ENCODE results near the gene P2RX7. TPM values are rescaled to one million over a fixed set of nuclear protein-coding genes. Genes with fewer than 3 reads are reported as not detected.
"Not testable (repeated sequence)": the region's sequence is repeated elsewhere in the genome, so short reads cannot be mapped to it uniquely, and the experiment has no call there.

P2RX7 gene
- total and polyA plus RNA-seq, 4 experiments from 2014 or later, result 3.8 to 8.6 (median 7.1) TPM

GRCh38 chr12:121219353-121219986, 86.8 kb downstream of the P2RX7 start:
- Mint-ChIP-seq H3K27ac (peak overlapping the region in 4 of 7 donors; percentile 4 to 63 (median 44)), H3K4me3 (no peak overlapping the region), H3K27me3 (no peaks in the 10 kb centered on the region), H3K9me3 (no peaks in the 10 kb centered on the region), H3K36me3 (peaks cover 18 to 48% of the 10 kb centered on the region in 2 donors), H3K4me1 (peaks cover 22 to 46% (median 37%) of the 10 kb centered on the region in 4 donors)
- ChIA-PET CTCF (ENCODE audit: partially characterized antibody) (interaction anchor here (1.4 kb wide), 1 partner anchor 11 kb away, joined by 3 read pairs; no protein-coding TSS in a partner anchor), POLR2A (ENCODE audit: partially characterized antibody) (interaction anchor here (1.8 kb wide), 1 partner anchor 10 kb away, joined by 4 read pairs; the partner anchor contains the start of gene P2RX4)
- Histone ChIP-seq H3K4me3 (ENCODE audit: low read length in 2 of 2) (no peak overlapping the region), H3K36me3 (ENCODE audit: insufficient read depth, low read length) (peaks cover 13% of the 10 kb centered on the region), H3K9me3 (ENCODE audit: control insufficient read depth in 1 of 2, low read length in 2 of 2) (no peaks in the 10 kb centered on the region), H3K4me1 (ENCODE audit: insufficient read depth, low read length) (peaks cover 34% of the 10 kb centered on the region), H3K27ac (ENCODE audit: low read depth, low read length) (no peak overlapping the region), H3K27me3 (ENCODE audit: insufficient read depth, low read length) (no peaks in the 10 kb centered on the region)
- no peak for DNase-seq
- intact Hi-C loops (cut with micrococcal nuclease), result no loop called here

GRCh38 chr12:121222847-121223246, 90.2 kb downstream of the P2RX7 start:
- Mint-ChIP-seq H3K27me3 (no peaks in the 10 kb centered on the region), H3K9me3 (no peaks in the 10 kb centered on the region), H3K4me1 (peaks cover 32 to 61% (median 44%) of the 10 kb centered on the region in 4 donors), H3K4me3 (peak overlapping the region in 5 of 8 donors; percentile 23 to 84 (median 71)), H3K36me3 (peaks cover 17 to 39% of the 10 kb centered on the region in 2 donors), H3K27ac (peak overlapping the region; percentile 86 to 97 (median 95))
- DNase-seq, result peak in 1 of 5 donors; percentile 21
- no peaks in the 10 kb centered on the region for H3K27me3 ChIP-seq (ENCODE audit: insufficient read depth, low read length)
- no peaks in the 10 kb centered on the region for H3K9me3 ChIP-seq (ENCODE audit: control insufficient read depth in 1 of 2, low read length in 2 of 2)
- H3K4me3 ChIP-seq (ENCODE audit: low read length in 2 of 2), result no peak overlapping the region
- peak overlapping the region; percentile 47 for H3K27ac ChIP-seq (ENCODE audit: low read depth, low read length)
- CTCF ChIA-PET (ENCODE audit: partially characterized antibody), result interaction anchor here (1.0 to 3.2 kb wide), 4 partner anchors 9 to 163 kb away, joined by 3 to 16 read pairs (median 3); no protein-coding TSS in a partner anchor
- peaks cover 2% of the 10 kb centered on the region for H3K36me3 ChIP-seq (ENCODE audit: insufficient read depth, low read length)
- peaks cover 51% of the 10 kb centered on the region for H3K4me1 ChIP-seq (ENCODE audit: insufficient read depth, low read length)
- POLR2A ChIA-PET (ENCODE audit: partially characterized antibody), result interaction anchor here (1.0 to 4.7 kb wide), 4 partner anchors 10 to 189 kb away, joined by 5 to 113 read pairs (median 47); partner anchors contain the start of genes P2RX4 and P2RX7
- intact Hi-C loops (cut with micrococcal nuclease), result loop anchor here (1.0 to 2.0 kb wide), 3 partner anchors 94 to 162 kb away; no protein-coding TSS in a partner anchor

- peak overlapping the region in 7 of 8 donors; percentile 19 to 84 (median 72) for H3K4me3 Mint-ChIP-seq
- no peaks in the 10 kb centered on the region for H3K27me3 Mint-ChIP-seq
- peak; percentile 34 to 64 (median 53) for DNase-seq
- intact Hi-C loops (cut with micrococcal nuclease), result loop anchor here (1.0 to 2.0 kb wide), 4 partner anchors 17 to 163 kb away; no protein-coding TSS in a partner anchor
- peaks cover 32 to 61% (median 44%) of the 10 kb centered on the region in 4 donors for H3K4me1 Mint-ChIP-seq
- Histone ChIP-seq H3K4me1 (ENCODE audit: insufficient read depth, low read length) (peaks cover 52% of the 10 kb centered on the region), H3K27me3 (ENCODE audit: insufficient read depth, low read length) (no peaks in the 10 kb centered on the region), H3K27ac (ENCODE audit: low read depth, low read length) (peak overlapping the region; percentile 47), H3K9me3 (ENCODE audit: control insufficient read depth in 1 of 2, low read length in 2 of 2) (no peaks in the 10 kb centered on the region), H3K36me3 (ENCODE audit: insufficient read depth, low read length) (peaks cover 2% of the 10 kb centered on the region), H3K4me3 (ENCODE audit: low read length in 2 of 2) (peak overlapping the region in 1 of 2 donors; percentile 0)
- H3K27ac Mint-ChIP-seq, result peak overlapping the region; percentile 86 to 97 (median 95)
- H3K36me3 Mint-ChIP-seq, result peaks cover 17 to 34% of the 10 kb centered on the region in 2 donors
- ChIA-PET CTCF (ENCODE audit: partially characterized antibody) (interaction anchor here (0.9 to 3.2 kb wide), 12 partner anchors 8 to 642 kb away, joined by 3 to 26 read pairs (median 4); partner anchors contain the start of gene POP5), POLR2A (ENCODE audit: partially characterized antibody) (interaction anchor here (0.8 to 4.7 kb wide), 16 partner anchors 10 to 578 kb away, joined by 3 to 113 read pairs (median 4); partner anchors contain the start of genes CAMKK2, P2RX4 and P2RX7)
- no peaks in the 10 kb centered on the region for H3K9me3 Mint-ChIP-seq
These were observed 90.9 kb downstream of the P2RX7 start for GRCh38 chr12:121223292-121224285.

- Histone ChIP-seq H3K27ac (ENCODE audit: low read depth, low read length) (peak overlapping the region; percentile 54), H3K4me3 (ENCODE audit: low read length in 2 of 2) (no peak overlapping the region), H3K36me3 (ENCODE audit: insufficient read depth, low read length) (peaks cover 7% of the 10 kb centered on the region), H3K27me3 (ENCODE audit: insufficient read depth, low read length) (no peaks in the 10 kb centered on the region), H3K9me3 (ENCODE audit: control insufficient read depth in 1 of 2, low read length in 2 of 2) (no peaks in the 10 kb centered on the region), H3K4me1 (ENCODE audit: insufficient read depth, low read length) (peaks cover 55% of the 10 kb centered on the region)
- no peaks in the 10 kb centered on the region for H3K27me3 Mint-ChIP-seq
- H3K4me3 Mint-ChIP-seq, result peak overlapping the region; percentile 68 to 89 (median 78)
- POLR2A ChIA-PET (ENCODE audit: partially characterized antibody), result interaction anchor here (0.6 to 4.7 kb wide), 18 partner anchors 9 to 577 kb away, joined by 3 to 113 read pairs (median 4); partner anchors contain the start of genes CAMKK2, P2RX4, P2RX7 and RNF34
- peak overlapping the region; percentile 86 to 97 (median 94) for H3K27ac Mint-ChIP-seq
- DNase-seq, result peak; percentile 58 to 74 (median 67)
- H3K36me3 Mint-ChIP-seq, result peaks cover 16 to 36% of the 10 kb centered on the region in 2 donors
- peaks cover 30 to 63% (median 45%) of the 10 kb centered on the region in 4 donors for H3K4me1 Mint-ChIP-seq
- intact Hi-C loops (cut with micrococcal nuclease), result loop anchor here (1.0 kb wide), 1 partner anchor 16 kb away; no protein-coding TSS in a partner anchor
- CTCF ChIA-PET (ENCODE audit: partially characterized antibody), result interaction anchor here (0.6 to 3.2 kb wide), 10 partner anchors 9 to 643 kb away, joined by 3 to 26 read pairs (median 6); partner anchors contain the start of gene POP5
- H3K9me3 Mint-ChIP-seq, result no peaks in the 10 kb centered on the region
These were observed 91.9 kb downstream of the P2RX7 start for GRCh38 chr12:121224591-121224990.

GRCh38 chr12:121226399-121226798, 93.7 kb downstream of the P2RX7 start:
- Histone ChIP-seq H3K4me1 (ENCODE audit: insufficient read depth, low read length) (peaks cover 65% of the 10 kb centered on the region), H3K27ac (ENCODE audit: low read depth, low read length) (no peak overlapping the region), H3K27me3 (ENCODE audit: insufficient read depth, low read length) (no peaks in the 10 kb centered on the region), H3K36me3 (ENCODE audit: insufficient read depth, low read length) (peaks cover 10% of the 10 kb centered on the region), H3K9me3 (ENCODE audit: control insufficient read depth in 1 of 2, low read length in 2 of 2) (no peaks in the 10 kb centered on the region), H3K4me3 (ENCODE audit: low read length in 2 of 2) (no peak overlapping the region)
- peak overlapping the region in 5 of 8 donors; percentile 5 to 46 (median 17) for H3K4me3 Mint-ChIP-seq
- no peaks in the 10 kb centered on the region for H3K27me3 Mint-ChIP-seq
- intact Hi-C loops (cut with micrococcal nuclease), result no loop called here
- H3K36me3 Mint-ChIP-seq, result peaks cover 17 to 42% of the 10 kb centered on the region in 2 donors
- H3K27ac Mint-ChIP-seq, result peak overlapping the region; percentile 57 to 88 (median 81)
- CTCF ChIA-PET (ENCODE audit: partially characterized antibody), result interaction anchor here (1.3 to 1.6 kb wide), 3 partner anchors 18 to 568 kb away, joined by 3 to 4 read pairs (median 3); no protein-coding TSS in a partner anchor
- no peaks in the 10 kb centered on the region for H3K9me3 Mint-ChIP-seq
- POLR2A ChIA-PET (ENCODE audit: partially characterized antibody), result no interaction called here
- DNase-seq, result no peak
- H3K4me1 Mint-ChIP-seq, result peaks cover 34 to 67% (median 51%) of the 10 kb centered on the region in 4 donors

GRCh38 chr12:121226871-121227270, 94.2 kb downstream of the P2RX7 start:
- H3K27ac ChIP-seq (ENCODE audit: low read depth, low read length); H3K36me3 ChIP-seq (ENCODE audit: insufficient read depth, low read length); H3K9me3 Mint-ChIP-seq; H3K4me3 Mint-ChIP-seq; H3K4me3 ChIP-seq (ENCODE audit: low read length in 2 of 2); H3K27me3 Mint-ChIP-seq; H3K27me3 ChIP-seq (ENCODE audit: insufficient read depth, low read length); intact Hi-C loops (cut with micrococcal nuclease); H3K9me3 ChIP-seq (ENCODE audit: control insufficient read depth in 1 of 2, low read length in 2 of 2); DNase-seq: not testable (repeated sequence)
- ChIA-PET CTCF (ENCODE audit: partially characterized antibody) (interaction anchor here (1.4 to 5.2 kb wide), 3 partner anchors 12 to 567 kb away, joined by 3 to 57 read pairs (median 3); no protein-coding TSS in a partner anchor), POLR2A (ENCODE audit: partially characterized antibody) (interaction anchor here (1.3 kb wide), 1 partner anchor 9 kb away, joined by 4 read pairs; no protein-coding TSS in a partner anchor)
- Mint-ChIP-seq H3K4me1 (peaks cover 33 to 63% (median 49%) of the 10 kb centered on the region in 4 donors), H3K27ac (peak overlapping the region; percentile 57 to 87 (median 84)), H3K36me3 (peaks cover 18 to 39% of the 10 kb centered on the region in 2 donors)
- peaks cover 65% of the 10 kb centered on the region for H3K4me1 ChIP-seq (ENCODE audit: insufficient read depth, low read length)
